ENCODE results near the gene MIEN1.

Gene MIEN1

GRCh38 chr17:39763051-39763820, 32.9 kb upstream of the MIEN1 start:
- no peak for DNase-seq
- TF ChIP-seq POLR2A (IDR thresholded peaks at IDR 0.05; ENCODE audit: low read length) (no peak), GATA1 (IDR thresholded peaks at IDR 0.05; ENCODE audit: low read depth, low read length) (no peak)

GRCh38 chr17:39761861-39762496, 31.6 kb upstream of the MIEN1 start:
- no peak for DNase-seq
- no peak for TF ChIP-seq GATA1 (IDR thresholded peaks at IDR 0.05; ENCODE audit: low read depth, low read length)
- TF ChIP-seq POLR2A (IDR thresholded peaks at IDR 0.05; ENCODE audit: low read length), result no peak

DNA sequence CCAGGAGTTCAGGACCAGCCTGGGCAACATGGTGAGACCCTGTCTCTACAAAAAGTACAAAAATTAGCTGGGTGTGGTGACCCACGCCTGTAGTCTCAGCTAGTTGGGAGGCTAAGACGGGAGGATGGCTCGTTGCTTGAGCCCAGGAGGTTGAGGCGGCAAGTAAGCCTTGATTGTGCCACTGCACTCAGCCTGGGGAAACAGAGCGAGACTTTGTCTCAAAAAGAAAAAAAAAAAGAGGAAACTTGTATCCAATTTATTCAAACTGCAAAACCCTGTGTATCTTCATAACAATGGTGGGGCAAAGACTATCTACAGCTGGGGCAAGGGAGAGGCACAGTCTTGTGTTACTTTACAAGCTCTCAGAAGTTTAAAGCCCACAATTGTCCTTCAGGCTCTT, 28.9 kb upstream of the MIEN1 start:
- no peak for DNase-seq
- TF ChIP-seq GATA1 (IDR thresholded peaks at IDR 0.05; ENCODE audit: low read depth, low read length), result no peak
- TF ChIP-seq POLR2A (IDR thresholded peaks at IDR 0.05; ENCODE audit: low read length), result no peak

- TF ChIP-seq POLR2A (IDR thresholded peaks at IDR 0.05; ENCODE audit: low read length), result no peak
- TF ChIP-seq GATA1 (IDR thresholded peaks at IDR 0.05; ENCODE audit: low read depth, low read length), result no peak
- DNase-seq, result no peak
These were observed 27.9 kb upstream of the MIEN1 start for GRCh38 chr17:39757931-39758873.

DNA sequence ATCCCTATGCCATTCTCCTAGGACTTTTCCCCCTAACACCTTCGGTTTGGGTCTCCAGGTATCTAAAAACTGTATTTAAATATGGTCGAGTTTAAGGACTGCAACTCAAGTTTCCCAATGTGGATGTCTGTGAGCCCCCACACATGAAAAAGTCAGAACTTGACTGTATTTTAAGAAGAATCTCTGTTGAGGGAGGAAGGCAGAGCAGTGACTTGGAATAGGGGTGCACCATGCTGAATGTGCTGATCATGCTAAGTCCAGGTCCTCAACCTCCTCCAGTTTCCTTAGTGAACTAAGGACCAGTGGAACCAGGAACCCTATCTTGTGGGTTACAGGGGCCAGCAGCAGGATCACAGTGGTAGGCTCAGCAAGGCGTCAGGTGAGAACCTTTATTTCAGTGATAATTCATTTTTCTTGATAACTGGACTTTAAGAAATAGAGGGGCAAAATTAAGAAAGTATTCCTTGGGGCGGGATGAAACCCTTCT, 26.9 kb upstream of the MIEN1 start:
- TF ChIP-seq POLR2A (IDR thresholded peaks at IDR 0.05; ENCODE audit: low read length) (no peak), GATA1 (IDR thresholded peaks at IDR 0.05; ENCODE audit: low read depth, low read length) (no peak)
- DNase-seq, result no peak

GRCh38 chr17:39756380-39757079, 26.2 kb upstream of the MIEN1 start:
- DNase-seq, result no peak
- TF ChIP-seq GATA1 (IDR thresholded peaks at IDR 0.05; ENCODE audit: low read depth, low read length) (no peak), POLR2A (IDR thresholded peaks at IDR 0.05; ENCODE audit: low read length) (no peak)

- TF ChIP-seq GATA1 (IDR thresholded peaks at IDR 0.05; ENCODE audit: low read depth, low read length) (no peak), POLR2A (IDR thresholded peaks at IDR 0.05; ENCODE audit: low read length) (no peak)
These were observed 25.4 kb upstream of the MIEN1 start for GRCh38 chr17:39755554-39756379.

GRCh38 chr17:39754958-39755553, 24.7 kb upstream of the MIEN1 start:
- no peak for DNase-seq
- TF ChIP-seq POLR2A (IDR thresholded peaks at IDR 0.05; ENCODE audit: low read length) (no peak), GATA1 (IDR thresholded peaks at IDR 0.05; ENCODE audit: low read depth, low read length) (no peak)

More at GRCh38 chr17:39755554-39756379, 25.4 kb upstream of the MIEN1 start:
- DNase-seq, result peak in 1 of 2 experiments; percentile 11

- DNase-seq, result peak; percentile 90 to 93
- TF ChIP-seq POLR2A (IDR thresholded peaks at IDR 0.05; ENCODE audit: low read length) (peak; percentile 81), GATA1 (IDR thresholded peaks at IDR 0.05; ENCODE audit: low read depth, low read length) (no peak)
These were observed 24.0 kb upstream of the MIEN1 start for GRCh38 chr17:39754161-39754957.

- peak; percentile 82 to 90 for DNase-seq
- no peak for TF ChIP-seq POLR2A (IDR thresholded peaks at IDR 0.05; ENCODE audit: low read length)
- TF ChIP-seq GATA1 (IDR thresholded peaks at IDR 0.05; ENCODE audit: low read depth, low read length), result no peak
These were observed 23.3 kb upstream of the MIEN1 start for GRCh38 chr17:39753514-39754160.

Measured in erythroblast (primary cell).